GM18909 (cell line): ENCODE results near the gene SLC8A3.

Source experiments
- ATAC-seq: cut with Tn5 transposase; IDR thresholded peaks from one replicate; pipeline ENCODE4 v1.9.1; 2021; ENCODE audit warnings: mild to moderate bottlenecking; ENCODE audit not compliant: unreplicated experiment, poor library complexity

SLC8A3 gene

GRCh38 chr14:70130482-70130881 lies 58.3 kb downstream of the SLC8A3 start:
- no peak for ATAC-seq

DNA sequence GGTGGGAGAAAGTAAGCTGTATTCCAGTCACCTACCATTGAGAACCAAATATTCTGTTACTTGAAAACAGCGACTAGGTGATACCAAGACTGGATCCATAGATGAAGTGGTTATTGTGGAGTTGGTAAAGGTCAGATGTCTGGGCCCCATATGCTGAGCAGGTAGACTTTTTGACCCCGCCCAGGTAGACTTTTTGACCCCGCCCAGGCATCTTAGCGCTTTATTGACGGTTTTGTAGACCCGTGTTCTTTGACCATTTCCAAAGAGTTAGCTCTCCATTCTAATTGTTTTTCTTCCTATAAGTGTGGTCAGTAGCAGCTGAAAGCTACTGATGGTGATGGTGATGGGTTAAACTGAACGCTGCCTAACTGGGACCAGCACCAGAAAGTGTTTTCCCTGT lies 61.6 kb downstream of the SLC8A3 start:
- ATAC-seq: no peak

DNA sequence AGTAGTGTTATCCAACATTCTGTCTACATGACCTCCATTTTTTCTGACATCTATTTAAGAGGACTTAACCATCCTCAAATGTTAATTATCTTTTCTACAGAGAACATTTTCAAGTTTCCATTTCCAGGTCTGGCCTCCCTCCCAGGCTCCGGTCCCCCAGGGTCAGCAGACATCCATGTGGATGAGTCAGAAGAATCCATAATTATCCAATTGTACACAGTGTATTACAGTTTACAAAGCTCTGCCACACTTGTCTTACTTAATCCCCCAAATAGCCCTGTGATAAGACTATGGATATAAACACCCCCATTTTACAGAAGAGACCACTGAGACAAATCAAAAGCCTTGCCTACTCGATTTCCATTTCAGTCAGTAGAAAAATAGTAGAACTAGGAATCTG lies 65.0 kb downstream of the SLC8A3 start:
- ATAC-seq: no peak

DNA sequence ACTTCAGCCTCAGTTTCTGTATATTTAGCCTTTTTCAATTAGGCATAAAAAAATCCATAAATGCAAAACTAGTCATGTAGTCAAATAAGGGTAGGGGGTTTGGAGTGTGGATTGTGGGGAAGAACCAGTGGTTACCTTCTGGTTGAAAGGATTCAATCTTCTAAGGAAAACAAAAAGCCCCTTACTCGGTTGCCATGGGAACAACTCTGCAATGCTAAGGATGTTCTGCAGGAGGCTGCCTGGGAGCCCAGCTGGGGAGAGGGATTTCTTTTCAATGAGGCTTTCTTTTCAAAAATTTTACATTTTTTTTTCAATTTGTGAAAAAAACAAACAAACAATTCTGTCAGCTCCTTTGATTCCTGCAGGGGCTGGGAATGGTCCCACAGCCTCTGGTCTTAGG lies 67.2 kb downstream of the SLC8A3 start:
- no peak for ATAC-seq

DNA sequence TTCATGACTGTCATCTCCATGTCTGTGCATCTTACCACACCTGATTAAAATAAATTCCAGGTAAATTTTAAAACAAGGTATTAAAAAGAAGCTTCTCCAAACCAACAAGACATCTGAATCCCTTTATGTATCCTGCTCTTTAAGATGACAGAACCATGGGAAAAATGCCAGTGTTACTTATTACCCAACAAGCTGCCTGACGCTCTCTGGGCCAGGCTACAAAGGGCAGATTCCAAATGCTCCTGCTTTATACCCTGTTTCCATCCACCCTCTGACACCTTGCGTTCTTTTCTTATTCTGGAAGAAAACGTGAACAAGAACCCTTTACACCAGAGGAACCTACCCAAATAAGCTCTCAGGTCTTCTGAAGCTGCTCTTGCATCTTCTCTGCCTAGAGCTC lies 70.7 kb downstream of the SLC8A3 start:
- ATAC-seq: no peak

- no peak for ATAC-seq
These were observed 72.5 kb downstream of the SLC8A3 start for GRCh38 chr14:70116278-70116677.

- no peak for ATAC-seq
These were observed 74.1 kb downstream of the SLC8A3 start for GRCh38 chr14:70114621-70115156.

- ATAC-seq: no peak
These were observed 75.5 kb downstream of the SLC8A3 start for GRCh38 chr14:70113211-70113610.

DNA sequence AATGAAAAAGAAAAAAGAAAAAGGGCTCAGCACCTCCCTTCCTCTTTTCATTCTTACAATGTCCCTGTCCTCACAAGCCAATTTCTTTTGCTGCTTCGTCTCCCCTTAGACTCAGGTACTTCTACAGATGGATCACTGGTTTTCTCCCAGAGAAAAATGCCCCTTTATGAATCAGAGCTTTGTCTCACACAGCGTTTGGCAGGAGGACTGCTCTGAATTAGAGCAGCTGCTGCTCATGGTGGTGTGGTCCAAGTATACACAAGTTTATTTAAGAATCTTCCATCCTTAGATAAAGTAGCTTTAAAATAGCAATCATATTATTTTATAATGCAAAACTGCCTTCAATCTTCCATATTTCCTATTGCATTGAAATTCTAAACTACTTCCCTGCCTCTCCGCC lies 80.3 kb downstream of the SLC8A3 start:
- no peak for ATAC-seq

GRCh38 chr14:70107309-70107708 lies 81.4 kb downstream of the SLC8A3 start:
- no peak for ATAC-seq

DNA sequence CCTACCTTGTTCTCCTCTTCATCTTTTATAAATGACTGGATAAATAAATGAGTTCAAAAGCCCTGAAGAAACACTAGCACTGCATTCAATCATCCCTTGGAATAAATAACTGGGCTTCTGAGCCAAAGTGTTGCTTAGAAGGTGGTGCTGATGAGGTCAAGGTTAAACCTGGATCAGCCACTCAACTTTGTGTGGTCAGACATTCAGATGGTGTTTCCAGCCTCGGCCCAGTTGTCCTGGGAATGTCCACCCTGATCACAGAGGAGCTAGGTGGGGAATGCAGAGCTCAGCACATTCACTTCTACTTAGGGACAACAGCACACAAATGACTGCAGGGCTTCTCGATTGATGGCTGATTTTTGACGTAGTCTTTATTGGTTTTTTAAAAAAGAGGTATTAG lies 88.7 kb downstream of the SLC8A3 start:
- no peak for ATAC-seq

DNA sequence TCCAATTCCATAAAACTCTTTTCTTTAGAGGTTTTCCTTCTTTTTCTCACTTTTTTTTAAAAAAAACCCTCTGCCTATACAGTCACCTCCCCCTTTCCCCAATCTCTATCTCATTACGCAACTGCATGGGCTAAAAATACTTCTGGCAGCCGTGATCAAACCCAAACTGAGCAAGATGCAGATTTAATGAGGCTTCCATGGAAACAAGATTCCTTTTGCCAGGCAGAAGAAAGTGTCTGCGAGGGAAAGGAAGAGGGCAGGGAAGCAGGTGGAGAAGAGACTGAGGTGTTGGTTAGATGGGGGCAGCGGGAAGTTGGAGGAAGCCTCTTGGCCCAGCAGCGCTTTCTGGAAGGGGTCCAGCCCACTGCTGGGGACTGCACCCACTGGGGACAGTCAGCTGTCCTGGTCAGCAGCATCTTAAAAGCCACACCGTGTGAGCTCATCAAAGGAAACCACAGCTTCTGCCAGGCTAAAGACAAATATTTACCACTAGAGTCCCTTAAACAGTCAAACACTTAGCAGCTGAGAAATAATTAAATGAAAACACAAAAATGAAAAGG lies 90.4 kb downstream of the SLC8A3 start:
- no peak for ATAC-seq

DNA sequence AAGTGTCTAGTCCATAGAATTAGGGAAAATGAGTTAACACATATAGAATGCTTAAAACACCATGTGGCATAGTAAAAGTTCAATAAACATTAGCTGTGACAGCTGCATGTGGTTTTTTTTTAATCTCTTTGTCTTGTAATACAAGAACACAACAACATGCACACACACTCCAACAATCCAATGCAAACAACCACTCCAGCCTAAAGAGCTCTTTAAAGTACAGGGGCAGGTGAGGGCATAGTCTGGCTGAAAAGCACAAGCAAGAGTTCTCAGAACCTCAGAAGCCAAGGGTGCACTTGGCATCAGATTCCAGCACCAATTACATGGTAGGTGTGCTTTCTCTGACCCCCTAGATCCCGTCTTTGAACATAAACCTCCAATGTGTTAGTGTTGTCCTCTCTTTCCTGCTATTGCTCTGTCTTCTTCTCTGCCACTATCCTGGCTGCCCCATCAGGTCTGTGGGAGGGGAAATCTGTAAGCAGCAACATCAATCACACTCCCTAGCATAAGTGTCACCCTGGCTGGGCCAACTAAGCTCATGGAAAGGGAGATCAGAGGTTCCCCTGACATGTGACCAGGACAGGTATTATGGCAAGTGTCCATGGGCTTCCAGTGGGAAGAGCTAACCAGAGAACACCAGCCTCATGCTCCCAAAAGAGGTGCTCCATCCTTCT lies 91.0 kb downstream of the SLC8A3 start:
- ATAC-seq: no peak

GRCh38 chr14:70096866-70097265 lies 91.9 kb downstream of the SLC8A3 start:
- no peak for ATAC-seq

GRCh38 chr14:70094631-70095030 lies 94.1 kb downstream of the SLC8A3 start:
- ATAC-seq: no peak

DNA sequence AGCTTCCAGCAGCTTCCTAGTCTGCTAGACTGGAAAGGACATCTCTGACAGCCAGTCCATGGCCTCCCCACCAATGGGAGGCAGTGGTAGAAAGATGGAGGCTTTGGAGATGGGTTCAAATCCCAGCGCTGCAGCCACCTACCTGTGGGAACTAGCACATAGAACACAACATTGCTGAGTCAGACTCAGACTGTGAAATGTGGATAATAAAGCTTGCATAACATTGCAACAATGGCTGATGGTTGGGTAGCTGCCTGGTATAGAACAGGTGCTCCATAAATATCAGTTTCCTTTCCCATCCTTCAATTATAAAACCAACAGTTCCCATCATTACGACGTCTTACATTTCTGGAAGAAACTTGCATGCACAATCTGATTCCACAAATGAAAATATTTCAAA lies 94.6 kb downstream of the SLC8A3 start:
- ATAC-seq: no peak

DNA sequence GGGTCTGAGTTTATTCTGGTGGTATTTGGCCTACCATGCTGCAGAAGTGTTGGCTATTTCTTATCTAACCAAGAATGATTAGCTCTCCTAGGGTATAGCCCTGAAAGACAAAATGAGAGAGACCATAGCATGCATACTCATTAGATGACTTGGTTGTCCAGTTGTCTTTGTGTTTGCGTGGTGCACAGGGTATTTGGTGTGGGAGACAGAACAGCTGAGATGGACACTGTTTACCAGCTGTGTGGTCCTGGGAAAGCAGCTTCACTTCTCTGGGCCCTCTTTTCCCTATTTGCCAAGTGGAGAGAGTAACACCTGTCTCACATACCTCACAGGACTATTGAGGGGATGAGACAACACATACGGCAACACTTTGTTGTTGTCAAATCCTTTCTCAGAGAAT lies 95.6 kb downstream of the SLC8A3 start:
- ATAC-seq: no peak

GRCh38 chr14:70087380-70087697 lies 101.4 kb downstream of the SLC8A3 start:
- ATAC-seq: no peak

GRCh38 chr14:70086685-70087379 lies 101.9 kb downstream of the SLC8A3 start:
- no peak for ATAC-seq

GRCh38 chr14:70084226-70084625 lies 104.5 kb downstream of the SLC8A3 start:
- no peak for ATAC-seq

DNA sequence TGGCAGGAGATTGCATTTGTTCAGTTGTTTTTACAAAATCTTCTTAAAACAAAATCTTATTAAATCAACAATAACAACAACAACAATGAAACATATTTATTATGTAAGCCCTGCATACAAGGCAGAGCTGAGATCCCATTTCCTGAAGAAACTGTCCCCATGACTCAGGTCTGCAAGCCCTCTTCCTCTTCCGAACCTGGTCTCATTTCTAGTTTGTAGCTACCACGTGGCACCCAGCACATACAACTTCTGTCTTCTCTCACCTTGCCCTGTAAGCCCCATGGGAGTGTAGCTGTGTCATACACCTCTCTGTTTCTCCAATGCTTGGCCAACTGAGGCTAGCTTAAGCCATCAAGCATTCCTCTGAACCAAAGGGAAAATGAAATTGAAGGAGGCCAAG lies 106.4 kb downstream of the SLC8A3 start:
- ATAC-seq: no peak

- no peak for ATAC-seq
These were observed 108.7 kb downstream of the SLC8A3 start for GRCh38 chr14:70080076-70080475.
